Measurements from ENCODE around the gene VASH1. TPM values are rescaled to one million over a fixed set of nuclear protein-coding genes. Genes with fewer than 3 reads are reported as not detected.

The VASH1 gene
- total RNA-seq, 1 donor from 2014 or later: 28.4 TPM

- Histone ChIP-seq H3K4me1 (no peaks in the 10 kb centered on the region), H3K4me3 (no peak overlapping the region), H3K9me3 (no peaks in the 10 kb centered on the region), H3K27me3 (no peaks in the 10 kb centered on the region), H3K27ac (no peak overlapping the region), H3K36me3 (no peaks in the 10 kb centered on the region)
- intact Hi-C loops (cut with DNase I): no loop called here
- no peak for TF ChIP-seq CTCF (IDR thresholded peaks at IDR 0.05)
- DNase-seq (ENCODE audit: low spot score in 2 of 2): no peak
These were observed 71.3 kb downstream of the VASH1 start for GRCh38 chr14:76832503-76832988.

Other genes with a start within 250 kb of the VASH1 start
- gene ANGEL1, start 51.4 kb downstream of the VASH1 start, total RNA-seq: 15.5 TPM
- gene LRRC74A, start 64.9 kb downstream of the VASH1 start, total RNA-seq: not detected

All from ascending aorta (tissue), 2 donors.